Keratinocyte (primary cell): ENCODE data around the gene RABGAP1. TPM values are rescaled to one million over a fixed set of nuclear protein-coding genes. Genes with fewer than 3 reads are reported as not detected.

ENCODE experiments used
- DNase-seq: peaks from one replicate; pipeline ENCODE4 v3.0.0-alpha.2; 2011; ENCODE audit warnings: low read depth, missing footprints, low spot score
- FAIRE-seq: peaks from 2 replicates; lab custom pipeline; 2011; peaks lifted over from hg19 to GRCh38; lab: Jason Lieb, UNC
- H2AFZ ChIP-seq: 2 replicates; pipeline ENCODE4 v1.6.0; 2012; ENCODE audit warnings: low read length, control low read depth, inconsistent platforms; ENCODE audit not compliant: control insufficient read depth
- H3K27ac ChIP-seq: 2 replicates; pipeline ENCODE4 v1.5.1; 2011; ENCODE audit warnings: low read length; ENCODE audit not compliant: control insufficient read depth, insufficient read depth
- H3K27me3 ChIP-seq: 3 replicates; pipeline ENCODE4 v1.6.0; 2011; ENCODE audit warnings: low read length; ENCODE audit not compliant: control insufficient read depth, insufficient read depth; ENCODE audit errors: extremely low read depth
- H3K36me3 ChIP-seq, 2 experiments: 2 replicates in 1 of 2; 3 replicates in 1 of 2; pipeline ENCODE4 v1.5.1; 2011; ENCODE audit warnings: low read length in 2 of 2, mild to moderate bottlenecking in 1 of 2; ENCODE audit not compliant: control insufficient read depth in 2 of 2, insufficient read depth in 2 of 2; ENCODE audit errors: extremely low read depth in 1 of 2
- H3K4me1 ChIP-seq: 3 replicates; pipeline ENCODE4 v1.5.1; 2011; ENCODE audit warnings: low read length; ENCODE audit not compliant: control insufficient read depth, insufficient read depth; ENCODE audit errors: extremely low read depth
- H3K4me2 ChIP-seq: 3 replicates; pipeline ENCODE4 v1.6.0; 2011; ENCODE audit warnings: low read depth, low read length; ENCODE audit not compliant: control insufficient read depth, insufficient read depth; ENCODE audit errors: extremely low read depth
- H3K4me3 ChIP-seq, 3 experiments: fragments of 200-600 bp in 1 of 3; sonication (generic) in 1 of 3; 2 replicates in 2 of 3; 3 replicates in 1 of 3; pipeline ENCODE4 v1.5.1; 2011 to 2016; ENCODE audit warnings: low read length in 3 of 3, mild to moderate bottlenecking in 3 of 3, control low read depth in 2 of 3, inconsistent platforms in 1 of 3, low read depth in 1 of 3, mixed read lengths in 1 of 3, mixed run types in 1 of 3, moderate library complexity in 1 of 3; ENCODE audit not compliant: control insufficient read depth in 2 of 3, insufficient read depth in 2 of 3; ENCODE audit errors: extremely low read depth in 1 of 3
- H3K79me2 ChIP-seq: 2 replicates; pipeline ENCODE4 v1.6.0; 2012; ENCODE audit warnings: low read length; ENCODE audit not compliant: control insufficient read depth, insufficient read depth
- H3K9ac ChIP-seq: 3 replicates; pipeline ENCODE4 v1.6.0; 2011; ENCODE audit warnings: low read length; ENCODE audit not compliant: control insufficient read depth, insufficient read depth; ENCODE audit errors: extremely low read depth
- H3K9me1 ChIP-seq: 3 replicates; pipeline ENCODE4 v1.6.0; 2011; ENCODE audit warnings: low read length; ENCODE audit not compliant: control insufficient read depth, insufficient read depth; ENCODE audit errors: extremely low read depth
- H3K9me3 ChIP-seq: 2 replicates; pipeline ENCODE4 v1.5.1; 2012; ENCODE audit warnings: low read depth, low read length; ENCODE audit not compliant: control insufficient read depth
- H4K20me1 ChIP-seq: 3 replicates; pipeline ENCODE4 v1.6.0; 2011; ENCODE audit warnings: low read length; ENCODE audit not compliant: control insufficient read depth, insufficient read depth; ENCODE audit errors: extremely low read depth
- EZH2 ChIP-seq: IDR thresholded peaks from one replicate; pipeline ENCODE4 v1.6.1; 2012; ENCODE audit warnings: inconsistent platforms, mild to moderate bottlenecking, low read length, moderate library complexity
- dilution Hi-C: fragments of 300-500 bp; cut with MboI; formaldehyde crosslinking; loops from one replicate; pipeline ENCODE4 v1.7.0; 2020; ENCODE audit warnings: low sequenced_read_pairs; ENCODE audit not compliant: extremely low pct_ligation_motif_present
- polyA plus RNA-seq, 5 experiments: library from polyadenylated mRNA; depleted of rRNA in 3 of 5; stranded (reverse) in 3 of 5; stranded (forward) in 1 of 5; unstranded in 1 of 5; fragments of >200 nt; gene quantifications; 1 replicate in 1 of 5; 2 replicates in 3 of 5; 3 replicates in 1 of 5; pipeline versions ENCODE4 v1.2.1 to v1.2.3, GENCODE V29; 2011 to 2012; ENCODE audit warnings: missing spikeins in 2 of 5, low read depth in 1 of 5, low replicate concordance in 1 of 5
- TF ChIP-seq, protein P1 (sequence below), 3 experiments: IDR thresholded peaks in 1 of 3; conservative IDR thresholded peaks in 1 of 3; optimal IDR thresholded peaks in 1 of 3; 2 replicates in 2 of 3; 3 replicates in 1 of 3; pipeline versions ENCODE3 to v1.5.1; 2011; ENCODE audit warnings: low read length in 3 of 3, mild to moderate bottlenecking in 3 of 3, moderate library complexity in 2 of 3, control low read depth in 1 of 3, inconsistent platforms in 1 of 3; ENCODE audit not compliant: insufficient read depth in 2 of 3; ENCODE audit errors: extremely low read depth in 1 of 3

The RABGAP1 gene
- polyA plus RNA-seq, 1 donor (not counting 4 experiments of a cell fraction or from before 2014, with no cell fraction given) = 40.6 TPM

DNA sequence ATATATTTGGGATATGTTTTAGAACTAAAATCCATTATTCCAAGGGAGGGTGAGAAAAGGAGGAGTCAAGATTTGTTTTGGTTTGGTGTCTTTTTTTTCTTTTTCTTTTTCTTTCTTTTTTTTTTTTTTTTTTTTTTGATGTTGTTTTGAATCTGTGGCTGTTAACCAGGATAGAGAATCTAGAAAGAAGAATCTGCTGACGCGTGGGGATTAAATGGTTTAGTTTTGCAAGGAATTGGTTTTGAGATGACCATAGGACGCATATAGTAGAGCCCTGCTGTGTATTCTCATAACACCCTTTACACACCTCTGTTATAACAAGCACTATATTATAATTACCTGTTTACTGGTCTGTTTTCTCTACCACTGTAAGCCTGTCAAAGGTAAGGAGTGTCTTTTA lies 9.4 kb downstream of the RABGAP1 start:
- Histone ChIP-seq H3K9ac (no peak overlapping the region), H3K36me3 (peaks cover 0 to 2% of the 10 kb centered on the region in 2 experiments), H3K4me3 (no peak overlapping the region), H3K9me1 (no peaks in the 10 kb centered on the region), H3K4me1 (peaks cover 20% of the 10 kb centered on the region), H3K27ac (no peak overlapping the region), H4K20me1 (peaks cover 15% of the 10 kb centered on the region), H3K4me2 (no peak overlapping the region), H3K27me3 (no peaks in the 10 kb centered on the region), H2AFZ (no peak overlapping the region), H3K9me3 (no peaks in the 10 kb centered on the region), H3K79me2 (peaks cover 91% of the 10 kb centered on the region)
- dilution Hi-C loops = no loop called here
- no peak for DNase-seq
- no peak for TF ChIP-seq EZH2
- TF ChIP-seq, protein P1, sequence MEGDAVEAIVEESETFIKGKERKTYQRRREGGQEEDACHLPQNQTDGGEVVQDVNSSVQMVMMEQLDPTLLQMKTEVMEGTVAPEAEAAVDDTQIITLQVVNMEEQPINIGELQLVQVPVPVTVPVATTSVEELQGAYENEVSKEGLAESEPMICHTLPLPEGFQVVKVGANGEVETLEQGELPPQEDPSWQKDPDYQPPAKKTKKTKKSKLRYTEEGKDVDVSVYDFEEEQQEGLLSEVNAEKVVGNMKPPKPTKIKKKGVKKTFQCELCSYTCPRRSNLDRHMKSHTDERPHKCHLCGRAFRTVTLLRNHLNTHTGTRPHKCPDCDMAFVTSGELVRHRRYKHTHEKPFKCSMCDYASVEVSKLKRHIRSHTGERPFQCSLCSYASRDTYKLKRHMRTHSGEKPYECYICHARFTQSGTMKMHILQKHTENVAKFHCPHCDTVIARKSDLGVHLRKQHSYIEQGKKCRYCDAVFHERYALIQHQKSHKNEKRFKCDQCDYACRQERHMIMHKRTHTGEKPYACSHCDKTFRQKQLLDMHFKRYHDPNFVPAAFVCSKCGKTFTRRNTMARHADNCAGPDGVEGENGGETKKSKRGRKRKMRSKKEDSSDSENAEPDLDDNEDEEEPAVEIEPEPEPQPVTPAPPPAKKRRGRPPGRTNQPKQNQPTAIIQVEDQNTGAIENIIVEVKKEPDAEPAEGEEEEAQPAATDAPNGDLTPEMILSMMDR (optimal IDR thresholded peaks at IDR 0.05 in 1 of 3, IDR thresholded peaks at IDR 0.05 in 1 of 3, conservative IDR thresholded peaks at IDR 0.05 in 1 of 3; ENCODE audit: extremely low read depth in 1 of 3, insufficient read depth in 2 of 3, low read length in 3 of 3) = no peak
- FAIRE-seq = no peak

DNA sequence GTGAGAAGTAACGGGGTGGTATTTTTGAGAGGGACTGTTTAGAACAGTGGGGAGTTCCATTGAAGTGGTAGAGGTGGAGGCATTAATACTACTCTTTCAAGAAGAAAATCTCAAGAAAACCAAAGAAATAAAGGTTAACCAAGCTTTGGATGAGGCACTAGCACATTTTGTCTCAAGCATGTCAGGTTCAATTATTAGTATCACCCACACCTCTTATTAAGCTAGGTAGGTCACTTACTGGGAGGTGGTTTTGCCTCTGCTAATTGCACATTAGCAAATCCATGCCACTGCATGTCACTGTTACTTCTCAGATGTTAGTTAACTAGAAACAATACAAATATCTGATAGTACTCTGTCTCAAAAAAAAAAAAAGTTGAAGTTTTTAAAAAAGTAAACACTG lies 10.2 kb downstream of the RABGAP1 start:
- Histone ChIP-seq H3K27me3 (no peaks in the 10 kb centered on the region), H2AFZ (no peak overlapping the region), H3K4me1 (peaks cover 14% of the 10 kb centered on the region), H3K4me3 (no peak overlapping the region), H3K9ac (no peak overlapping the region), H3K36me3 (peaks cover 0 to 2% of the 10 kb centered on the region in 2 experiments), H4K20me1 (peaks cover 15% of the 10 kb centered on the region), H3K79me2 (peaks cover 91% of the 10 kb centered on the region), H3K27ac (no peak overlapping the region), H3K9me3 (no peaks in the 10 kb centered on the region), H3K4me2 (no peak overlapping the region), H3K9me1 (no peaks in the 10 kb centered on the region)
- FAIRE-seq (no peak), DNase-seq (no peak)
- TF ChIP-seq, protein P1 (optimal IDR thresholded peaks at IDR 0.05 in 1 of 3, IDR thresholded peaks at IDR 0.05 in 1 of 3, conservative IDR thresholded peaks at IDR 0.05 in 1 of 3; ENCODE audit: extremely low read depth in 1 of 3, insufficient read depth in 2 of 3, low read length in 3 of 3) = no peak
- no peak for TF ChIP-seq EZH2
- dilution Hi-C loops = no loop called here
